ENCODE data around the gene SLC11A1.

GRCh38 chr2:218386505-218387368 is 4.7 kb downstream of the SLC11A1 start:
- no peak for TF ChIP-seq CTCF (IDR thresholded peaks at IDR 0.05; ENCODE audit: poor library complexity)
- TF ChIP-seq EZH2 (IDR thresholded peaks at IDR 0.05; ENCODE audit: borderline replicate concordance), result no peak
